Thymus (tissue), 11 donors: ENCODE measurements around the gene PROCA1. TPM values are rescaled to one million over a fixed set of nuclear protein-coding genes. Genes with fewer than 3 reads are reported as not detected.

Experiments
- DNase-seq, 9 donors: peaks; one replicate each; pipeline ENCODE4 v3.0.0-alpha.2; 2013; ENCODE audit warnings: low spot score in 9 of 9, low read depth in 6 of 9, missing footprints in 1 of 9
- H3K27ac ChIP-seq, 2 donors: one replicate each; pipeline ENCODE4 v1.5.1; 2013; ENCODE audit warnings: control low read depth in 1 of 2, low read depth in 1 of 2, low read length in 1 of 2, mild to moderate bottlenecking in 1 of 2, moderate library complexity in 1 of 2
- H3K27me3 ChIP-seq, 2 donors: one replicate each; pipeline ENCODE4 v1.5.1; 2013; ENCODE audit warnings: low read length in 1 of 2; ENCODE audit not compliant: control insufficient read depth in 2 of 2, insufficient read depth in 1 of 2
- H3K36me3 ChIP-seq, 2 donors: one replicate each; pipeline ENCODE4 v1.5.1; 2013; ENCODE audit warnings: low read length in 1 of 2, mild to moderate bottlenecking in 1 of 2, moderate library complexity in 1 of 2; ENCODE audit not compliant: control insufficient read depth in 2 of 2, insufficient read depth in 2 of 2
- H3K4me1 ChIP-seq, 2 donors: one replicate each; pipeline ENCODE4 v1.5.1; 2013; ENCODE audit warnings: low read length in 2 of 2; ENCODE audit not compliant: control insufficient read depth in 2 of 2, insufficient read depth in 2 of 2
- H3K4me3 ChIP-seq, 2 donors: one replicate each; pipeline ENCODE4 v1.5.1; 2013; ENCODE audit warnings: low read length in 2 of 2, control low read depth in 1 of 2, mild to moderate bottlenecking in 1 of 2
- H3K9me3 ChIP-seq, 2 donors: one replicate each; pipeline ENCODE4 v1.5.1; 2013; ENCODE audit warnings: low read length in 1 of 2, mild to moderate bottlenecking in 1 of 2; ENCODE audit not compliant: control insufficient read depth in 2 of 2, insufficient read depth in 1 of 2
- WGBS: extraction: QIAGEN DNeasy Blood & Tissue Kit; methylation state at CpG from one replicate; pipeline ENCODE4 v1.1.7; 2013; 5-methylcytosine and 5-hydroxymethylcytosine counted together
- polyA plus RNA-seq: library from polyadenylated mRNA; stranded (reverse); fragments of 200-250 nt; gene quantifications from one replicate; pipeline ENCODE4 v1.2.3, GENCODE V29; 2013
- total RNA-seq: library from RNA; stranded (reverse); fragments of 120-200 nt; gene quantifications from one replicate; pipeline ENCODE4 v1.2.4, GENCODE V29; 2013
- donor health status: healthy.

PROCA1 gene
- total and polyA plus RNA-seq, 2 donors = 1.0 to 11.3 TPM

DNA sequence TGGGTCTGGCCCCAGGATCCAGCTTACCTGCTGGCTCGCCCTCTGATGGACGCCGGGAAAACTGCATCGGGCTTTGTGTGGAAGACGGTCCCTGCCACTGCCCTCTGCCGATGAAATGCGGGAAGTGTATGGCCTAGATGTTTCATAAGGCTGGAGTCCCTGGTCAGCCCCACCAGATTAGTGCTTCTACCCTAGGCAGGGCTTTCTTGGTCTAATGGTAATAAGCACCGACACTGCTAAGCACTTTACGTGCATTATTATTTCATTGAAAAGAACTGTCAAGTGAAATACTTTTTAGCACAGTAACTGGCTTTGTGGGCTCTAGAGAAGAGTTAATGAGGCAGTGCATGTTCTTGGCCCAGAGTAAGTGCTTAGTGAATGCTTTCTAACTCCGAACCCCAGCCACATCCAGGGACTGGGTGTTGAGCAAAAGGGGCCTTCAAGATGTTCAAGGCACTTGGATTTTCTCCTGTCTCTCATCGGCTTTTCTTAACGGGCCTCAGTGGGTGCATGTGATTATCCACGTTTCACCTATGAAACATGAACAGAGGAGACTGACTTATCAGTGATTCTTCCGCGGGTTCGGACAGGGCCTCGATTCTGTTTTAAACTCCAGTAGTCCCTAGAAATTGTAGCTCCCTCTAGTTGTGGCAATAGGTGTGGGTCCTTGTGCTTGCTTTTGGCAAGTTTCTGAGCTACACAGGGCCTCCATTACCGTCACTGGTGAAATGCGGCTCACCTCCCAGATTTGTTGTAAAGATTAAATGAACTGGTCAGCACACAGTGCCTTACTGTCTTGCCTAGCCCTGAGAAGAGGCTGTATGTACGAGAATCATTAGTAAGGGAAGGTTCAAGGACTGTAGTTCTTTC is 38.7 kb upstream of the PROCA1 start:
- peak overlapping the region in 1 of 2 donors; percentile 15 for H3K27ac ChIP-seq
- no peaks in the 10 kb centered on the region for H3K9me3 ChIP-seq
- peaks cover 31 to 55% of the 10 kb centered on the region in 2 donors for H3K36me3 ChIP-seq
- no peak overlapping the region for H3K4me3 ChIP-seq
- H3K27me3 ChIP-seq = no peaks in the 10 kb centered on the region
- DNase-seq = peak in 8 of 9 donors; percentile 55 to 89 (median 79)
- peaks cover 17 to 33% of the 10 kb centered on the region in 2 donors for H3K4me1 ChIP-seq
- WGBS = 55% methylated on average over 20 of the region's 20 CpGs

DNA sequence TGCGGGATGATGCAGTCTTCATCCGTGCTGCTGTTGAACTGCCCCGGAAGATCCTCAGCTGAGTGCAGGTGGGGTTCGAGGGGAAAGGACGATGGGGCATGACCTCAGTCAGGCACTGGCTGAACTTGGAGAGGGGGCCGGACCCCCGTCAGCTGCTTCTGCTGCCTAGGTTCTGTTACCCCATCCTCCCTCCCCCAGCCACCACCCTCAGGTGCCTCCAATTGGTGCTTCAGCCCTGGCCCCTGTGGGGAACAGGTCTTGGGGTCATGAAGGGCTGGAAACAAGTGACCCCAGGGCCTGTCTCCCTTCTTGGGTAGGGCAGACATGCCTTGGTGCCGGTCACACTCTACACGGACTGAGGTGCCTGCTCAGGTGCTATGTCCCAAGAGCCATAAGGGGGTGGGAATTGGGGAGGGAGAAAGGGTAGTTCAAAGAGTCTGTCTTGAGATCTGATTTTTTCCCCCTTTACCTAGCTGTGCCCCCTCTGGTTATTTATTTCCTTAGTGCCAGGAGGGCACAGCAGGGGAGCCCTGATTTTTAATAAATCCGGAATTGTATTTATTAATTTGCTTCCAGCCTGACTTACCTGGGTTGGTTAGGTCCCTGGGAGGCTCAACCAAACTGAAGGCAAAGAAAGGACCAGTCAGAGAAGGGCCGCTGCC is 38.0 kb upstream of the PROCA1 start:
- peak overlapping the region in 1 of 2 donors; percentile 15 for H3K27ac ChIP-seq
- no peaks in the 10 kb centered on the region for H3K9me3 ChIP-seq
- peaks cover 31 to 54% of the 10 kb centered on the region in 2 donors for H3K36me3 ChIP-seq
- H3K4me3 ChIP-seq = no peak overlapping the region
- H3K27me3 ChIP-seq = peaks cover 0 to 4% of the 10 kb centered on the region in 2 donors
- peaks cover 19 to 41% of the 10 kb centered on the region in 2 donors for H3K4me1 ChIP-seq
- 79% methylated on average over 11 of the region's 11 CpGs for WGBS
- DNase-seq = no peak

DNA sequence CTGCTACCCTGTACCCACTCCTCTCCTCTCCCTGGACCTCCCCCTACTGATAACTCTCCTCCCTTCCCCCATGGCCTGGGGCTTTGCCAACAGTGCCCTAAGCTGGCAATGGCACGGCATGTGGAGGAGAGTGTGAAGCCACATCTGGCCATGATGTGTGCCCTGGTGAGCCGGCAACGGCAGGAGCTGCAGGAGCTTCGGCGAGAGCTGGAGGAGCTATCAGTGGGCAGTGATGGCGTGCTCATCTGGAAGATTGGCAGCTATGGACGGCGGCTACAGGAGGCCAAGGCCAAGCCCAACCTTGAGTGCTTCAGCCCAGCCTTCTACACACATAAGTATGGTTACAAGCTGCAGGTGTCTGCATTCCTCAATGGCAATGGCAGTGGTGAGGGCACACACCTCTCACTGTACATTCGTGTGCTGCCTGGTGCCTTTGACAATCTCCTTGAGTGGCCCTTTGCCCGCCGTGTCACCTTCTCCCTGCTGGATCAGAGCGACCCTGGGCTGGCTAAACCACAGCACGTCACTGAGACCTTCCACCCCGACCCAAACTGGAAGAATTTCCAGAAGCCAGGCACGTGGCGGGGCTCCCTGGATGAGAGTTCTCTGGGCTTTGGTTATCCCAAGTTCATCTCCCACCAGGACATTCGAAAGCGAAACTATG is 37.3 kb upstream of the PROCA1 start:
- peaks cover 0 to 6% of the 10 kb centered on the region in 2 donors for H3K27me3 ChIP-seq
- peaks cover 19 to 45% of the 10 kb centered on the region in 2 donors for H3K4me1 ChIP-seq
- H3K9me3 ChIP-seq = no peaks in the 10 kb centered on the region
- peak overlapping the region in 1 of 2 donors; percentile 8 for H3K27ac ChIP-seq
- H3K36me3 ChIP-seq = peaks cover 31 to 54% of the 10 kb centered on the region in 2 donors
- H3K4me3 ChIP-seq = no peak overlapping the region
- 96% methylated on average over 18 of the region's 18 CpGs for WGBS
- DNase-seq = no peak

DNA sequence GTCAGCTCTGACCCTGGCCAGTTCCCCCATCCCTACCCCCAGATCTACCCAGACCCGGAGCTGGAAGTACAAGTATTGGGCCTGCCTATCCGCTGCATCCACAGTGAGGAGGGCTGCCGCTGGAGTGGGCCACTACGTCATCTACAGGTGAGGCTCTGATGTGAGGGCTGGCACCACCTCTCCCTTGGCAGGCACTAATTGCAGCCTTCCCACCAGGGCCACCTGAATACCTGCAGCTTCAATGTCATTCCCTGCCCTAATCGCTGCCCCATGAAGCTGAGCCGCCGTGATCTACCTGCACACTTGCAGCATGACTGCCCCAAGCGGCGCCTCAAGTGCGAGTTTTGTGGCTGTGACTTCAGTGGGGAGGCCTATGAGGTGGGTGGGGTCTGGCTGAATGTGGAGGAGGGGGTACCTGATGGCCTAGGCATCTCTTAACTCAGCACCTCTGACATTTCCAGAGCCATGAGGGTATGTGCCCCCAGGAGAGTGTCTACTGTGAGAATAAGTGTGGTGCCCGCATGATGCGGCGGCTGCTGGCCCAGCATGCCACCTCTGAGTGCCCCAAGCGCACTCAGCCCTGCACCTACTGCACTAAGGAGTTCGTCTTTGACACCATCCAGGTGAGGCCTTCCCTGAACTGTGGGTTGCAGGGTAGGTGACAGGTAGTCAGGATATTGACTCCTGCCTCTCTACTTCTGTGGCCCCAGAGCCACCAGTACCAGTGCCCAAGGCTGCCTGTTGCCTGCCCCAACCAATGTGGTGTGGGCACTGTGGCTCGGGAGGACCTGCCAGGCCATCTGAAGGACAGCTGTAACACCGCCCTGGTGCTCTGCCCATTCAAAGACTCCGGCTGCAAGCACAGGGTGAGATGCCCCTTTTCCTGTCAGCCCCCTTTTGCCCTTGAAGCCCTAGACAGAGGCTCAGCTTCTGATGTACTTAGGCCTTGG is 36.4 kb upstream of the PROCA1 start:
- Histone ChIP-seq H3K27ac (peak overlapping the region in 1 of 2 donors; percentile 8), H3K9me3 (no peaks in the 10 kb centered on the region), H3K36me3 (peaks cover 31 to 54% of the 10 kb centered on the region in 2 donors), H3K4me1 (peaks cover 23 to 51% of the 10 kb centered on the region in 2 donors), H3K4me3 (no peak overlapping the region), H3K27me3 (peaks cover 0 to 10% of the 10 kb centered on the region in 2 donors)
- DNase-seq = no peak
- 95% methylated on average over 18 of the region's 18 CpGs for WGBS

GRCh38 chr17:28747051-28747691 is 35.5 kb upstream of the PROCA1 start:
- Histone ChIP-seq H3K9me3 (no peaks in the 10 kb centered on the region), H3K27ac (peak overlapping the region; percentile 3 to 11), H3K27me3 (peaks cover 0 to 10% of the 10 kb centered on the region in 2 donors), H3K36me3 (peaks cover 31 to 50% of the 10 kb centered on the region in 2 donors), H3K4me1 (peaks cover 25 to 60% of the 10 kb centered on the region in 2 donors), H3K4me3 (no peak overlapping the region)
- 84% methylated on average over 7 of the region's 7 CpGs for WGBS
- DNase-seq = no peak

GRCh38 chr17:28746611-28747050 is 34.9 kb upstream of the PROCA1 start:
- 77% methylated on average over 5 of the region's 5 CpGs for WGBS
- Histone ChIP-seq H3K4me1 (peaks cover 30 to 66% of the 10 kb centered on the region in 2 donors), H3K27ac (peak overlapping the region in 1 of 2 donors; percentile 36), H3K9me3 (no peaks in the 10 kb centered on the region), H3K27me3 (peaks cover 0 to 10% of the 10 kb centered on the region in 2 donors), H3K36me3 (peaks cover 30 to 48% of the 10 kb centered on the region in 2 donors), H3K4me3 (peak overlapping the region in 1 of 2 donors; percentile 69)
- DNase-seq = no peak

GRCh38 chr17:28745786-28746411 is 34.2 kb upstream of the PROCA1 start:
- no peak for DNase-seq
- peaks cover 36 to 73% of the 10 kb centered on the region in 2 donors for H3K4me1 ChIP-seq
- H3K4me3 ChIP-seq = peak overlapping the region; percentile 69 to 70
- no peak overlapping the region for H3K27ac ChIP-seq
- no peaks in the 10 kb centered on the region for H3K9me3 ChIP-seq
- peaks cover 0 to 10% of the 10 kb centered on the region in 2 donors for H3K27me3 ChIP-seq
- 91% methylated on average over 4 of the region's 4 CpGs for WGBS
- H3K36me3 ChIP-seq = peaks cover 28 to 42% of the 10 kb centered on the region in 2 donors
